Liver (tissue), 9 donors: Measurements from ENCODE around the gene ZNF470. TPM values are rescaled to one million over a fixed set of nuclear protein-coding genes. Genes with fewer than 3 reads are reported as not detected.
A peak's percentile ranks its signal among the peaks of the same experiment; 100 is the strongest.

Experiments
- DNase-seq: peaks from one replicate; pipeline ENCODE4 v3.0.0-alpha.2; 2017; ENCODE audit warnings: low spot score
- H3K27ac ChIP-seq, 2 donors: one replicate each; pipeline ENCODE4 v1.7.0; 2013; ENCODE audit warnings: inconsistent platforms in 2 of 2, low read length in 2 of 2, control low read depth in 1 of 2, low read depth in 1 of 2, mild to moderate bottlenecking in 1 of 2
- H3K27me3 ChIP-seq, 4 donors: one replicate each; pipeline versions ENCODE4 v1.6.1 to v1.7.0; 2013; ENCODE audit warnings: low read length in 3 of 4, inconsistent platforms in 1 of 4, mild to moderate bottlenecking in 1 of 4, moderate library complexity in 1 of 4; ENCODE audit not compliant: control insufficient read depth in 4 of 4, insufficient read depth in 4 of 4
- H3K36me3 ChIP-seq, 4 donors: one replicate each; pipeline versions ENCODE4 v1.6.1 to v1.7.0; 2013; ENCODE audit warnings: low read length in 3 of 4, mild to moderate bottlenecking in 3 of 4, low read depth in 1 of 4, moderate library complexity in 1 of 4; ENCODE audit not compliant: control insufficient read depth in 4 of 4, insufficient read depth in 3 of 4
- H3K4me1 ChIP-seq, 4 donors: one replicate each; pipeline versions ENCODE4 v1.6.1 to v1.7.0; 2013; ENCODE audit warnings: low read length in 3 of 4, mild to moderate bottlenecking in 3 of 4, moderate library complexity in 1 of 4; ENCODE audit not compliant: control insufficient read depth in 4 of 4, insufficient read depth in 4 of 4
- H3K4me3 ChIP-seq, 3 donors: one replicate each; pipeline versions ENCODE4 v1.6.1 to v1.7.0; 2013; ENCODE audit warnings: low read length in 3 of 3, control low read depth in 1 of 3, low read depth in 1 of 3, mild to moderate bottlenecking in 1 of 3
- H3K9ac ChIP-seq, 2 donors: one replicate each; pipeline ENCODE4 v1.7.0; 2013; ENCODE audit warnings: low read length in 2 of 2, mild to moderate bottlenecking in 2 of 2, moderate library complexity in 2 of 2, control low read depth in 1 of 2, low read depth in 1 of 2
- H3K9me3 ChIP-seq, 4 donors: one replicate each; pipeline versions ENCODE4 v1.6.1 to v1.7.0; 2013; ENCODE audit warnings: low read length in 3 of 4; ENCODE audit not compliant: control insufficient read depth in 4 of 4
- EGR1 ChIP-seq, 2 donors: IDR thresholded peaks; 2 replicates each; pipeline ENCODE4 v1.6.1; 2016 to 2018; ENCODE audit warnings: antibody characterized with exemption in 2 of 2, low read depth in 2 of 2
- FOXA1 ChIP-seq: IDR thresholded peaks from 2 replicates; pipeline ENCODE4 v1.6.1; 2016; ENCODE audit warnings: antibody characterized with exemption
- FOXA2 ChIP-seq: IDR thresholded peaks from 2 replicates; pipeline ENCODE4 v1.6.1; 2016; ENCODE audit warnings: antibody characterized with exemption
- GABPA ChIP-seq, 2 donors: IDR thresholded peaks in 1 of 2; conservative IDR thresholded peaks in 1 of 2; 2 replicates each; pipeline ENCODE4 v1.6.1; 2016; ENCODE audit warnings: antibody characterized with exemption in 2 of 2, mild to moderate bottlenecking in 1 of 2, moderate library complexity in 1 of 2
- HNF4A ChIP-seq, 2 donors: conservative IDR thresholded peaks; 2 replicates each; pipeline ENCODE4 v1.6.1; 2016; ENCODE audit warnings: antibody characterized with exemption in 2 of 2, mild to moderate bottlenecking in 2 of 2
- JUND ChIP-seq, 2 donors: IDR thresholded peaks; 2 replicates each; pipeline ENCODE4 v1.6.1; 2016; ENCODE audit warnings: antibody characterized with exemption in 2 of 2
- NR2F2 ChIP-seq: IDR thresholded peaks from 2 replicates; pipeline ENCODE4 v1.6.1; 2016; ENCODE audit warnings: antibody characterized with exemption
- RAD21 ChIP-seq, 2 donors: IDR thresholded peaks; 2 replicates each; pipeline ENCODE4 v1.6.1; 2016; ENCODE audit warnings: antibody characterized with exemption in 2 of 2, mild to moderate bottlenecking in 2 of 2
- RXRA ChIP-seq, 2 donors: IDR thresholded peaks; 2 replicates each; pipeline ENCODE4 v1.6.1; 2017 to 2018; ENCODE audit warnings: antibody characterized with exemption in 2 of 2, mild to moderate bottlenecking in 1 of 2
- SP1 ChIP-seq: IDR thresholded peaks from 2 replicates; pipeline ENCODE4 v1.6.1; 2018; ENCODE audit warnings: antibody characterized with exemption, mild to moderate bottlenecking
- TAF1 ChIP-seq: conservative IDR thresholded peaks from 2 replicates; pipeline ENCODE4 v1.6.1; 2016; ENCODE audit warnings: antibody characterized with exemption, mild to moderate bottlenecking
- YY1 ChIP-seq: IDR thresholded peaks from 2 replicates; pipeline ENCODE4 v1.6.1; 2016; ENCODE audit warnings: antibody characterized with exemption, mild to moderate bottlenecking
- WGBS: extraction: QIAGEN DNeasy Blood & Tissue Kit; methylation state at CpG from one replicate; pipeline ENCODE4 v1.1.7; 2013; 5-methylcytosine and 5-hydroxymethylcytosine counted together
- polyA plus RNA-seq, 2 donors: library from polyadenylated mRNA; stranded (reverse) in 1 of 2; unstranded in 1 of 2; fragments of 200-250 nt in 1 of 2; fragments of >200 nt in 1 of 2; fragmentation: Nextera tagmentation in 1 of 2; extraction: Ambion mirVana in 1 of 2; gene quantifications; one replicate each; pipeline versions ENCODE4 v1.2.1 to v1.2.3, GENCODE V29; 2013 to 2015
- total RNA-seq, 2 donors: library from RNA; depleted of rRNA; stranded (reverse); fragments of >200 nt; gene quantifications; one replicate each; pipeline ENCODE4 v1.2.3, GENCODE V29; 2014
- TF ChIP-seq, protein P1 (sequence below): IDR thresholded peaks from 2 replicates; pipeline ENCODE4 v1.6.1; 2016; ENCODE audit warnings: antibody characterized with exemption
- TF ChIP-seq, protein P2 (sequence below): IDR thresholded peaks from 2 replicates; pipeline ENCODE4 v1.6.1; 2016; ENCODE audit warnings: antibody characterized with exemption
- TF ChIP-seq, protein P3 (sequence below): IDR thresholded peaks from 2 replicates; pipeline ENCODE4 v1.6.1; 2016; ENCODE audit warnings: antibody characterized with exemption
- TF ChIP-seq, protein P4 (sequence below): fragments of 150-350 bp; IDR thresholded peaks from 2 replicates; pipeline ENCODE4 v1.5.1; 2017; ENCODE audit warnings: improper control_type of control experiment, low read depth, low read length; ENCODE audit not compliant: missing input control
- TF ChIP-seq, protein P5 (sequence below): IDR thresholded peaks from 2 replicates; pipeline ENCODE4 v1.6.1; 2016; ENCODE audit warnings: antibody characterized with exemption, mild to moderate bottlenecking
- donor health status: healthy.
- donor health status: healthy.
- donor health status: healthy.
- donor health status: healthy.
- donor health status: healthy.

ZNF470 gene
- total and polyA plus RNA-seq, 4 donors: 0.95 to 2.8 (median 1.5) TPM

DNA sequence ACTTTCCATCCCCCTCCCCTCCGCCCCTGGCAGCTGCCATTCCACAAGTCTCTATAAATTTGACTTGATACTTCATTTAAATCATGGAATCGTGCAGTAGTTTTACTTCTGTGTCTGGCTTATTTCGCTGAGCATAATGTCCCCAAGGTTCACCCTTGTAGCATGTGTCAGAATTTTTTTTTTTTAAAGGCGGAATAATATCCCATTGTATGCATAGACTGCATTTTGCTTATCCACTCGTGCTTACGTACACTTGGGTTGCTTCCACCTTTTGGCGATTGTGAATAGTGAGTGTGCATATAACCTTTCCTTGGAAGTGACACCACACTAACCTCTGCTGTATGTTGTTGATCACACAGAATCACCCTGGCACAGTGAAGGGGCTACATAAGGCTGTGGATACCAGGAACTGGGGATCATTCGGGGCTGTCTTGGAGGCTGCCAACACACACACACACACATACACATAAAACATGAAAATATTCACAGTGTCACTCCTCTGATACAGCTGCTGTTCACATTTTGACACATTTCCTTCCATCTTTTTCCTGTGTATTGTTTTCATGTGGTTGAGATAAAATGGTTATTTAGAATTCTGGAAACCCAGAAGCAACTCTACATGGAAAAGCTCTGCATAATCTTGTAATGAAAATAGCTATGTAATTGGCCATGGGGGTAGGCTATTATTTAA is 41.2 kb downstream of the ZNF470 start:
- no peak overlapping the region for H3K9ac ChIP-seq
- peaks cover 23 to 83% (median 51%) of the 10 kb centered on the region in 4 donors for H3K9me3 ChIP-seq
- TF ChIP-seq FOXA1 (no peak), FOXA2 (no peak)
- H3K27me3 ChIP-seq: no peaks in the 10 kb centered on the region
- no peaks in the 10 kb centered on the region for H3K4me1 ChIP-seq
- H3K27ac ChIP-seq: no peak overlapping the region
- no peak for DNase-seq
- 85% methylated on average over 8 of the region's 8 CpGs for WGBS
- H3K36me3 ChIP-seq: peaks cover 0 to 11% (median 1%) of the 10 kb centered on the region in 4 donors
- no peak overlapping the region for H3K4me3 ChIP-seq

DNA sequence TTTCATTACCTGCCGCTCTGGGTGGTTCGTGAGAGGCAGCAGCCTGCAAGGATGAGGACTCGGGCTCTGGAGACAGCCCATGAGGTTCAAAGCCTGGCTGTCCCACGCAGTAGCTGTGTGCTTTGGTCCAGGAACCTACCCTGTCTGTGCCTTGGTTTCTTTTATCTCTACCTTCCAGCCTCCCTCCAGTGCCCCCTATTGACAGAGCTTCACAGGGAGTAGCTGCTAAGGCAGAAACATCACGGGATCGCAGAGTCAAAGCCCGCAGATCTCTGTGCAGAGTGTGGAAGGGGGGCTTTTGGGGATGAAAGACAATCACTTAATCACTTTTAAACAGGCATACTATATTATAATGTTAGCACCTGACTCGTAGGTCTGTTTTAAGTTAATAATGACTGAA is 44.0 kb downstream of the ZNF470 start:
- H3K27ac ChIP-seq: no peak overlapping the region
- H3K4me3 ChIP-seq: peak overlapping the region in 1 of 3 donors; percentile 46
- no peak overlapping the region for H3K9ac ChIP-seq
- no peak for TF ChIP-seq NR2F2
- H3K36me3 ChIP-seq: peaks cover 0 to 3% (median 1%) of the 10 kb centered on the region in 4 donors
- peaks cover 14 to 71% (median 45%) of the 10 kb centered on the region in 4 donors for H3K9me3 ChIP-seq
- no peaks in the 10 kb centered on the region for H3K4me1 ChIP-seq
- H3K27me3 ChIP-seq: no peaks in the 10 kb centered on the region
- WGBS: 77% methylated on average over 8 of the region's 8 CpGs
- DNase-seq: no peak

DNA sequence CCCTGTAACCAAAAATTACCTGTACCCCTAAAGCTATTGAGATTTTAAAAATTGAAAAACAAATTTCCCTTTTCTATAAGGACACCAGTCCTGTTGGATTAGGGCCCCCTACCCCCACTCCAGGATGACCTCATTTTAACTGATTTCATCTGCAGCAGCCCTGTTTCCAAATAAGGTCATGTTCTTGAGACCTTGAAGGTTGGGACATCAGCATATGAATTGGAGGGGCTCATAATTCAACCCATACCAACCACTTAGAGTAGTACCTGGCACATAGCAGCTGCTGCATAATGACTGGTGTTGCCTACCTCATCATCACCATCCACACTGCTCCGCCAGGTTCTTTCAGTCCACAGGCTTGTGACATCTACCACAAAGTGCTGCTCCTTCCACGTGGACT is 45.5 kb downstream of the ZNF470 start:
- 92% methylated on average over 2 of the region's 2 CpGs for WGBS
- H3K4me3 ChIP-seq: peak overlapping the region in 2 of 3 donors; percentile 14 to 18
- no peaks in the 10 kb centered on the region for H3K27me3 ChIP-seq
- H3K9me3 ChIP-seq: peaks cover 15 to 68% (median 39%) of the 10 kb centered on the region in 4 donors
- no peak overlapping the region for H3K27ac ChIP-seq
- peaks cover 0 to 3% (median 1%) of the 10 kb centered on the region in 4 donors for H3K36me3 ChIP-seq
- no peak for TF ChIP-seq RXRA (IDR thresholded peaks at IDR 0.05)
- no peak for TF ChIP-seq SP1
- TF ChIP-seq, protein P1, sequence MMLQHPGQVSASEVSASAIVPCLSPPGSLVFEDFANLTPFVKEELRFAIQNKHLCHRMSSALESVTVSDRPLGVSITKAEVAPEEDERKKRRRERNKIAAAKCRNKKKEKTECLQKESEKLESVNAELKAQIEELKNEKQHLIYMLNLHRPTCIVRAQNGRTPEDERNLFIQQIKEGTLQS: no peak
- TF ChIP-seq, protein P2, sequence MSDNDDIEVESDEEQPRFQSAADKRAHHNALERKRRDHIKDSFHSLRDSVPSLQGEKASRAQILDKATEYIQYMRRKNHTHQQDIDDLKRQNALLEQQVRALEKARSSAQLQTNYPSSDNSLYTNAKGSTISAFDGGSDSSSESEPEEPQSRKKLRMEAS: no peak
- TF ChIP-seq, protein P3, sequence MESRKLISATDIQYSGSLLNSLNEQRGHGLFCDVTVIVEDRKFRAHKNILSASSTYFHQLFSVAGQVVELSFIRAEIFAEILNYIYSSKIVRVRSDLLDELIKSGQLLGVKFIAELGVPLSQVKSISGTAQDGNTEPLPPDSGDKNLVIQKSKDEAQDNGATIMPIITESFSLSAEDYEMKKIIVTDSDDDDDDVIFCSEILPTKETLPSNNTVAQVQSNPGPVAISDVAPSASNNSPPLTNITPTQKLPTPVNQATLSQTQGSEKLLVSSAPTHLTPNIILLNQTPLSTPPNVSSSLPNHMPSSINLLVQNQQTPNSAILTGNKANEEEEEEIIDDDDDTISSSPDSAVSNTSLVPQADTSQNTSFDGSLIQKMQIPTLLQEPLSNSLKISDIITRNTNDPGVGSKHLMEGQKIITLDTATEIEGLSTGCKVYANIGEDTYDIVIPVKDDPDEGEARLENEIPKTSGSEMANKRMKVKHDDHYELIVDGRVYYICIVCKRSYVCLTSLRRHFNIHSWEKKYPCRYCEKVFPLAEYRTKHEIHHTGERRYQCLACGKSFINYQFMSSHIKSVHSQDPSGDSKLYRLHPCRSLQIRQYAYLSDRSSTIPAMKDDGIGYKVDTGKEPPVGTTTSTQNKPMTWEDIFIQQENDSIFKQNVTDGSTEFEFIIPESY: no peak
- TF ChIP-seq JUND (IDR thresholded peaks at IDR 0.05): no peak
- TF ChIP-seq FOXA1: no peak
- no peak for TF ChIP-seq EGR1 (IDR thresholded peaks at IDR 0.05; ENCODE audit: low read depth in 2 of 2)
- TF ChIP-seq HNF4A (conservative IDR thresholded peaks at IDR 0.05): no peak
- no peak for TF ChIP-seq FOXA2
- no peak for TF ChIP-seq RAD21 (IDR thresholded peaks at IDR 0.05)
- TF ChIP-seq TAF1: no peak
- TF ChIP-seq, protein P4, sequence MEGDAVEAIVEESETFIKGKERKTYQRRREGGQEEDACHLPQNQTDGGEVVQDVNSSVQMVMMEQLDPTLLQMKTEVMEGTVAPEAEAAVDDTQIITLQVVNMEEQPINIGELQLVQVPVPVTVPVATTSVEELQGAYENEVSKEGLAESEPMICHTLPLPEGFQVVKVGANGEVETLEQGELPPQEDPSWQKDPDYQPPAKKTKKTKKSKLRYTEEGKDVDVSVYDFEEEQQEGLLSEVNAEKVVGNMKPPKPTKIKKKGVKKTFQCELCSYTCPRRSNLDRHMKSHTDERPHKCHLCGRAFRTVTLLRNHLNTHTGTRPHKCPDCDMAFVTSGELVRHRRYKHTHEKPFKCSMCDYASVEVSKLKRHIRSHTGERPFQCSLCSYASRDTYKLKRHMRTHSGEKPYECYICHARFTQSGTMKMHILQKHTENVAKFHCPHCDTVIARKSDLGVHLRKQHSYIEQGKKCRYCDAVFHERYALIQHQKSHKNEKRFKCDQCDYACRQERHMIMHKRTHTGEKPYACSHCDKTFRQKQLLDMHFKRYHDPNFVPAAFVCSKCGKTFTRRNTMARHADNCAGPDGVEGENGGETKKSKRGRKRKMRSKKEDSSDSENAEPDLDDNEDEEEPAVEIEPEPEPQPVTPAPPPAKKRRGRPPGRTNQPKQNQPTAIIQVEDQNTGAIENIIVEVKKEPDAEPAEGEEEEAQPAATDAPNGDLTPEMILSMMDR: no peak
- no peak for TF ChIP-seq GABPA (IDR thresholded peaks at IDR 0.05 in 1 of 2, conservative IDR thresholded peaks at IDR 0.05 in 1 of 2)
- no peak for TF ChIP-seq YY1
- TF ChIP-seq, protein P5, sequence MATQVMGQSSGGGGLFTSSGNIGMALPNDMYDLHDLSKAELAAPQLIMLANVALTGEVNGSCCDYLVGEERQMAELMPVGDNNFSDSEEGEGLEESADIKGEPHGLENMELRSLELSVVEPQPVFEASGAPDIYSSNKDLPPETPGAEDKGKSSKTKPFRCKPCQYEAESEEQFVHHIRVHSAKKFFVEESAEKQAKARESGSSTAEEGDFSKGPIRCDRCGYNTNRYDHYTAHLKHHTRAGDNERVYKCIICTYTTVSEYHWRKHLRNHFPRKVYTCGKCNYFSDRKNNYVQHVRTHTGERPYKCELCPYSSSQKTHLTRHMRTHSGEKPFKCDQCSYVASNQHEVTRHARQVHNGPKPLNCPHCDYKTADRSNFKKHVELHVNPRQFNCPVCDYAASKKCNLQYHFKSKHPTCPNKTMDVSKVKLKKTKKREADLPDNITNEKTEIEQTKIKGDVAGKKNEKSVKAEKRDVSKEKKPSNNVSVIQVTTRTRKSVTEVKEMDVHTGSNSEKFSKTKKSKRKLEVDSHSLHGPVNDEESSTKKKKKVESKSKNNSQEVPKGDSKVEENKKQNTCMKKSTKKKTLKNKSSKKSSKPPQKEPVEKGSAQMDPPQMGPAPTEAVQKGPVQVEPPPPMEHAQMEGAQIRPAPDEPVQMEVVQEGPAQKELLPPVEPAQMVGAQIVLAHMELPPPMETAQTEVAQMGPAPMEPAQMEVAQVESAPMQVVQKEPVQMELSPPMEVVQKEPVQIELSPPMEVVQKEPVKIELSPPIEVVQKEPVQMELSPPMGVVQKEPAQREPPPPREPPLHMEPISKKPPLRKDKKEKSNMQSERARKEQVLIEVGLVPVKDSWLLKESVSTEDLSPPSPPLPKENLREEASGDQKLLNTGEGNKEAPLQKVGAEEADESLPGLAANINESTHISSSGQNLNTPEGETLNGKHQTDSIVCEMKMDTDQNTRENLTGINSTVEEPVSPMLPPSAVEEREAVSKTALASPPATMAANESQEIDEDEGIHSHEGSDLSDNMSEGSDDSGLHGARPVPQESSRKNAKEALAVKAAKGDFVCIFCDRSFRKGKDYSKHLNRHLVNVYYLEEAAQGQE: no peak
- H3K4me1 ChIP-seq: no peaks in the 10 kb centered on the region
- DNase-seq: no peak
- H3K9ac ChIP-seq: no peak overlapping the region
